ENCODE results near the gene ATP2A3. TPM values are rescaled to one million over a fixed set of nuclear protein-coding genes. Genes with fewer than 3 reads are reported as not detected.
A peak's percentile ranks its signal among the peaks of the same experiment; 100 is the strongest.

ATP2A3 gene
- total RNA-seq, 1 donor from 2014 or later, result 20.9 TPM

- peak; percentile 73 for DNase-seq (ENCODE audit: low spot score)
These were observed 71.9 kb downstream of the ATP2A3 start for GRCh38 chr17:3892095-3892998.

- DNase-seq (ENCODE audit: low spot score), result no peak
These were observed 72.6 kb downstream of the ATP2A3 start for GRCh38 chr17:3891626-3892094.

GRCh38 chr17:3890878-3891219 is 73.4 kb downstream of the ATP2A3 start:
- no peak for DNase-seq (ENCODE audit: low spot score)

- peak; percentile 77 for DNase-seq (ENCODE audit: low spot score)
These were observed 74.0 kb downstream of the ATP2A3 start for GRCh38 chr17:3890082-3890877.

GRCh38 chr17:3889325-3890012 is 74.8 kb downstream of the ATP2A3 start:
- peak; percentile 35 for DNase-seq (ENCODE audit: low spot score)

- peak; percentile 93 for DNase-seq (ENCODE audit: low spot score)
These were observed 75.7 kb downstream of the ATP2A3 start for GRCh38 chr17:3888343-3889171.

- peak; percentile 30 for DNase-seq (ENCODE audit: low spot score)
These were observed 76.4 kb downstream of the ATP2A3 start for GRCh38 chr17:3887804-3888203.

- DNase-seq (ENCODE audit: low spot score), result no peak
These were observed 76.8 kb downstream of the ATP2A3 start for GRCh38 chr17:3887394-3887793.

- peak; percentile 45 for DNase-seq (ENCODE audit: low spot score)
These were observed 77.5 kb downstream of the ATP2A3 start for GRCh38 chr17:3886776-3887175.

- DNase-seq (ENCODE audit: low spot score), result peak; percentile 72
These were observed 78.3 kb downstream of the ATP2A3 start for GRCh38 chr17:3885970-3886369.

- DNase-seq (ENCODE audit: low spot score), result no peak
These were observed 79.0 kb downstream of the ATP2A3 start for GRCh38 chr17:3885271-3885670.

GRCh38 chr17:3884188-3884587 is 80.0 kb downstream of the ATP2A3 start:
- no peak for DNase-seq (ENCODE audit: low spot score)

- no peak for DNase-seq (ENCODE audit: low spot score)
These were observed 82.0 kb downstream of the ATP2A3 start for GRCh38 chr17:3882276-3882675.

- no peak for DNase-seq (ENCODE audit: low spot score)
These were observed 83.3 kb downstream of the ATP2A3 start for GRCh38 chr17:3880983-3881382.

- DNase-seq (ENCODE audit: low spot score), result peak; percentile 95
These were observed 84.4 kb downstream of the ATP2A3 start for GRCh38 chr17:3879591-3880417.

- peak; percentile 97 for DNase-seq (ENCODE audit: low spot score)
These were observed 85.1 kb downstream of the ATP2A3 start for GRCh38 chr17:3879186-3879585.

GRCh38 chr17:3877220-3877619 is 87.0 kb downstream of the ATP2A3 start:
- no peak for DNase-seq (ENCODE audit: low spot score)

- DNase-seq (ENCODE audit: low spot score), result no peak
These were observed 88.9 kb downstream of the ATP2A3 start for GRCh38 chr17:3875317-3875716.

All from umbilical cord (tissue), 2 donors.